HG03521 (cell line): ENCODE results near the gene NFIB.

ENCODE experiments used
- ATAC-seq: cut with Tn5 transposase; IDR thresholded peaks from one replicate; pipeline ENCODE4 v1.9.1; 2021; ENCODE audit warnings: mild to moderate bottlenecking, moderate library complexity; ENCODE audit not compliant: unreplicated experiment

The NFIB gene

DNA sequence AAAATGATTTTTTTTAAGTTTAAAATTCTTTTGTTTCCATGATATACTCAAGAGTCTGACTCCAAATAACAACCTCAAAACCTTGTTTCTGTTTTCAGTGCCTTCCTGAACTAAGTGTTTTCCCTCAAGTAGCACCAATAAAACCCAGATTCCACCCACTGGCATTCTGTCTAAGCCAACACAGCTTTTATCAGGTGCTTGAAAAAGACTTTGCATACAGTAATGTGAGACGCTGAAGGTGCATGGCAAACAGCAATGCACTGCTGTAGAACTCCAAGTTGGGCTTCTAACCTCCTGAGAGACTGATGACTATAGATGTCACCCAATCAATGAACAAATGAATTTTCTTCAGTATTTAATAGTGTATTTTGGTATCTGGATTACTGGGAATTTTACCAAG lies 95.7 kb downstream of the NFIB start:
- no peak for ATAC-seq

DNA sequence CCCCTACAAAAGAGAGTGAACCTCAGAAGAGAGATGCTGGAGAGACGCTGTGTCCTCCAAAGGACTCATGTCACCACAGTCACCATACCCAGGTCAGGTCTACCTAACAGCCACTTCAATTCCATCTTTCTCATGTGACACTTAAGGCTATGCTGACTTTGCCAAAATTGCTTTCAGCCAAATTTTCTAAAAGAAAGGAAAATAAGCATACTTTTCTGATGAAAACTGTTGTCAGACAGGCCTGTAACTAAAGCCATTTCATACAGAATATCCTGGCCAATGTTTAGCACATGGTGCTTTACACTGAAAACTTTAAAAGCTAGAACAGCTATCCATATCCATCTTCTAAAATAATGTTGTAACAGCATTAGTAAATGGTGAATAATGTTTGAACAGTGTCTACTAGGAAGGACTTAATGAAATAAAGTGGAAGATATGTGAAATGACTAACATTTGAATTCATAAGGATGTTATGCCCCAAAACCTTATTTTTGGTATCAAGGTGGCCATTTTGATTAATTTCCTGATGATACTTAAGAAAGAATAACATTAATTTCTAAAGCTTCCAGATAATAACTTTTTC lies 97.2 kb downstream of the NFIB start:
- ATAC-seq, result no peak

DNA sequence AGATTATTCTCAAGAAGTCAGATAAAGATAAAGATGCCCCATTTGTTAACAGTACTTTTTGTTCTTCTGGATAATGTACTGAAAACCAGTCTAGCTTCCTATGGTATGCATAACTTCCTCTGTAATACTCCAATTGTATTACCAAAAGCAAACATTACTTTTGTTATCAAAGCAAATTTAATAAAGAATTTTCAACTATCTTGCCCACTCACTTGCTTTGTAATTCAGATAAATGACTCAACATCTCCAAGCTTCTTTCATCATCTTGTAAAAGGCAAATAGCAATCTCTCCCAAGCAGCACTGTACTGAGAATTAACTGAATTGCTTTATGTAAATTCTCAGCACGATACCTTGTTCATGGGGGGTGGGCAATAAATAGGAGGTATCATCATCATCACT lies 98.3 kb downstream of the NFIB start:
- ATAC-seq, result no peak

DNA sequence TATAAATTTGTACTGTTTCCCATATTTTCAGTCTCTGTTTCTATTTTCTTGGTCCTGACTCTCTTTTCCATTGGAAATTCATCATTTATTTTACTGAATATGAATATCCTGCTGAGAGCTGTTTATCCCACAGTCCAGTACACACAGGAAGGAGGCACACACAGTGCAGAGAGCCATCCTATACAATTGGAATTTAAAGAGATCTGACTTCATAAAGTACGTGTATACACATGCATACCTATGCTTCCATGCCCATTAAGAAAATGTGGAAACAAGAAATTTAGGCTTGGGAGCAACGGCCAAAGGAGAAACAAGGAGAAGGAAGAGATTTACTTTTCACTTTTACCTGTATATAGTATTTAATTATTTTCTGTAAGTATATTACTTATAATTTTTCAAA lies 99.2 kb downstream of the NFIB start:
- ATAC-seq, result no peak

DNA sequence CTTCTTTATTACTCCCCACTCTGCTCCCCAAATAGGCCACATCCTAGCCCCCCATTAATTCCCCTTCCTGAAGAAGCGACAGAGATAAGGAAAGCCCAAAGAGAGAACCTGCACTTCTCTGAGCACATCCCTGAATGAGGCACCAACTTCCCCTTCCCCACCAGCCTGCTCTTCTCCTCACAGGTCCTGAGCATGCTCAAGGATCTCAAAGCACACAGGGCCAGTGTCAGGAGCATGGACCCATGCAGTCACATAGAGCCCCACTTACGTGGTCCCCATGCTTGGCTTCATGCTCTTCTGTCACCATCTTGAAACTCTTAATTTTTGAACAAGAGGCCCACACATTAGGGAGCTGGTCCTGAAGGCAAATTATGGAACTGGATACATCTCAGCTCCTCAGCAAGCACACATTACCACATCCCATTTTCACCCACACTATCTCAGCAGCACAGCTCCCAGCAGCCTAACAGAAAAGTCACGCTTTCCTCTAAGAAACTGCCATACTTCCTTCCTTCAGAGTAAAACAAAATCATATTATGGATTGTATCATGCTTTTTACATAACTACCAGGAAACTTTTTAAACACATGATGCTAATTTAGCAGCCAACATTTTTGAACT lies 99.8 kb downstream of the NFIB start:
- no peak for ATAC-seq

DNA sequence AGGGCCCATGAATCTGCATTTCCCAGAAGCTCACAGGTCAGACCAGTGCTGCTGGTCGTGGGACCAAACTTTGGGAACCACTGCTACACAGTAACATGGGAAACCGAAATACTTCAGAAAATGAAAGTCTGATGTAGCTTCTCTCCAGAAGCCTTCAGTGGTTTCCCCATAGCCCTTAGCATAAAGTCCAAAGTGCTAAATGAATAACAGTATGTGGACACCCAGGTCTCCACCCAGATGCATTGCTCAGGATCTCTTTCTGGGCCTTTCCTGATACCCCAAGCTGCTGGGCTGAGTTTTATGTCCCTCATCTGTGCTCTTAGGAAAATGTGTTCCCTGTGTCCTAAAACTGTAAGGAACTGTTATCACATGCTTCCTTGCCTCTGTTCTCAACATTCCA lies 100.4 kb downstream of the NFIB start:
- no peak for ATAC-seq

DNA sequence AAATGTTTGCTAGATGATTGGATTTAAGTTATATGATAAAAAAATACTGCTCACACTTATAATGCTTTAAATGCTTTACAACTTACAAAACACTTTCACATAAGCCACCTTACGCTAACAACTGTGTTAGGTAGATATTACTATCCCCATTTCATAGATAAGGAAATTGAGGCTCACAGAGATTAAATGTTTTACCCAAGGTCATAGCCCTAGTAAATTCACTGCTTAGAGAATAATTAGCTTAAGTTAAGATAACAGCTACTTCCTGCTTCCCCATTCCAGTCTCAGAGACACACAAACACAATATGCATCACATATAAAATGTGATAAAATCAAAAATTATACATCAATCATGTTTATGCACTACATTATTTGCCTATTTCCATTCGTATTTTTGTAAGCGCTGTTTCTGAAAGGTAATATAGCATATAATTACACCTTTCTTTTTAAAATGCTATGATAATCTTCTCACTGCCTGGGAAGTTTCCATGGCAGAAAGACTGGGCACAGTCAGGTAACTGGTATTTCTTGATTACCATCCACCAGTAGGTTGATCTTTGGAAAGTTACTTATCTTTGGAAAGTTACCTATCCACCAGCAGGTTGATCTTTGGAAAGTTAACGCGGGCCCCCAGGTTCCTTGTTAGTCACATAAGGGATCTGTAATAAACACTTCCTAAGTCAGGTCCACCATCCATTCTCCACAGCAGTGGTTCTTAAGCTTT lies 101.1 kb downstream of the NFIB start:
- no peak for ATAC-seq

DNA sequence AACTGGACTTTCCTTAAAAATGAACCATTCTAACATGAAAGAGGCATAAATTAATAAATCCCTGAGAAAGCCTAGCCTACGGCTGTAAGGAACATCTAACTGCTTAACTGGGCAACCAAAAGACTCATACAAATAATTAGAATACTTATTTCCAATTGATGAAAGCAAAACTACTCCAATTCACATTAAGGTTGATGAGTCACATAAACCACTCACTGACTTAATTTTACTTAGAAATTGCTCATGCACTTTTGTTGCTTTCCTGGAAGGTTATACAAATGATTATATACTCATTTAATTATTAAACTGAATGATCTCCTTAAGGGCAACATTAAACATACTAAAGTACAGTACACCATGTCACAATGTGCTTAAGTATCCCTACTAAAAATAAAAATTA lies 101.9 kb downstream of the NFIB start:
- ATAC-seq, result no peak

DNA sequence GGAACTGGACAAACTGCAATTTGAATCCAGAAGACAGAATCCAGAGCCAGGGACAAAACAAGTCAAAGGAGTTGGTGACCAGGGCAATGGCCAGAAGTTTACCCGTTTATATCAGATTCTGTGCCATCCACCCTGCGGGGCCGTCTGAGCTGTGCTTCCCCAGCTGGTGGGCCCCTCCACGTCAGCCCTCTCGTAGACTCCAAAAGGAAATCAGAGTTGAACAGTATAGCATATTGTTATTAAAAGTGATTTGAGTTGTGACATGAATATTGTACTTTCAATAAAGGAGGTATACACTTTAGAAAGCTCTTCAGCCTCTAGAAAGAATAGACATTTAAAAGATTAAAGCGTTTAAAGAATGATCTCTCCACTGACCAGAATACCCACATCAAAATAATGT lies 102.4 kb downstream of the NFIB start:
- no peak for ATAC-seq

DNA sequence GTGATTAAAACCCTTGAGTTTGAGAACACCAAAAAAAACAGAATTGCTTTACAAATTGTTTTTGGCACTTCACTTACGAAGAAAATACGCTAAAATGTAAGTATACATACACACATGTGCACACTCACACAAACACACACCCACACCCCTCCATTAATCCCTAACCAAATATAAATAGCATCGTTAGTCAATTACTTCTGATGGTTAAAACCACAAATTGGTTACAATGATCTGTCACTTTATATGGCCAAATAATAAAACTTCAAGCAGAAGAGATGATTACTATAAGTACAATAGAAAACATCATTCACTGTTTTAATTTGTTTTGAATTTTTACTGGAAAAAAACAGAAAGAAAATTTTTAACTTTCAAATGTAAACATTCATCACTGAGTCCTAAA lies 103.5 kb downstream of the NFIB start:
- ATAC-seq, result no peak

DNA sequence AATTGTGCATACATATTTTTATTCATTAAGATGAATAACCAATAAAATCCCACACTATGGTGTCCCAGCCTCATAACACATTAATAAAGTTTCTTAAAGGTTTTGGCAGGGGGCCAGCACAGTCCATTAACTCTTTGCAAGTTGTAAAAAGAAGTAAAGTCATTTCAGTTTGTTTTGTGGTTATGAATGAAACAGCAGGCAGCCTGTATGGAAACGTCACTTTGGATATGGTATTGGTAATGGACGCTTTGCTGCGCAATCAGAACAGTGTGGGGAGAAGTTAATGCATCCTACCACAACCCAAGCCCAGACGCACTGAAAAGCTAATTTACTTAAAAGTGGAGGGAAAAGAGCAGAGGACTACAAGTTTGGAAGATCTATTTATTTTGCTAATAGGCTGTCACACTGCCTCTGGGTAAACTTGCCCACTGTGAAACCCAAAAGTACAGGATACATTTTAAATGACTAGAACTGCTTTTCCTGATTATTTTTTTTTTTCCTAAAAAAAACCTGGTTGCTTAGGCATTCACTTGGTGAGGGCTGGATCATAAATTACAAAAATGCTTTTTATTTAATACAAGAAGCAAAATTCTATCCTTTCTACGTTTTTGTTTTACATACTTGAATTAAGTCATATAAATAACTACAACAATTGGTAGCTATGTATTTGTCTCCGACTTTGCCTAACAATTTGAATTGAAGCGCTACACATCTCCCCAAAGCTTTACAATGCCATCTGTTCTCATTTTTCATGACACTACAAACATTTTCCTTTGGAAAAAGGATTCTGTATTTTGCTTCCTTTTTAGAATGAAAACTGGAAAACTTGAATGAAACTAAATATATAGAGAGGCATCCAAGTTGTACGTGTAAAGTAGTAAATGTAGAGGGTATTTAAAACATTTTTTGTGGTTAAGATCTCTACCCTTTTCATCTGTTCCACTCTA lies 104.3 kb downstream of the NFIB start:
- no peak for ATAC-seq

DNA sequence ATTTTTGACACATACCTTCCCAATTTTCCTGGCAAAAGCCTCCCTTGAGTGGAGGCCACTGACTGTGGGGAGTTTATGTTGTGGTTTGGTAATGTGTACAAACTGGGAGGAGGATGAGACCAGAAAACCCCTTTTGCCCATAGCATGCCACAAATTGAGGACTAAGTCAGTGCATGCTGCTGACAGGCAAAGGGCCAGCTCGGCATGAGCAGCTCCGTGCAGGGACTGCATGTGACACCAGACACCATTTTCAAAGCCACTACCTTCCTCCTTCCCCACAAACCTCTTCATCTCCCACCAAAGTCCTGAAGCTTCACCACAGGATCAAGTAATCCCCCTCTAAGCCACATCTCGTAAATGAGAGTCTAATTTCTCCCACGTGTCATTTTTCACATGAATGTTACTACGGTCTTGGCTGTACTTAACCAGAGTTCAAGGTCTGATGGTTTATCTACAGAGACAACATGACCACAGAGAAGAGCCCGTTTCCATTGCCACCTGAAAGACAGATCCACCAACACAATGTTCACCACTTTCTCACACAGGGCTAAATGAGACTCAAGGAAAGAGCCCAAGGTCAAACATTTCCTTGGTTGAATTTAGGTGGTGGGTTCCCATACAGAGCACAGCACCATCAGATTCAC lies 106.5 kb downstream of the NFIB start:
- ATAC-seq, result no peak

DNA sequence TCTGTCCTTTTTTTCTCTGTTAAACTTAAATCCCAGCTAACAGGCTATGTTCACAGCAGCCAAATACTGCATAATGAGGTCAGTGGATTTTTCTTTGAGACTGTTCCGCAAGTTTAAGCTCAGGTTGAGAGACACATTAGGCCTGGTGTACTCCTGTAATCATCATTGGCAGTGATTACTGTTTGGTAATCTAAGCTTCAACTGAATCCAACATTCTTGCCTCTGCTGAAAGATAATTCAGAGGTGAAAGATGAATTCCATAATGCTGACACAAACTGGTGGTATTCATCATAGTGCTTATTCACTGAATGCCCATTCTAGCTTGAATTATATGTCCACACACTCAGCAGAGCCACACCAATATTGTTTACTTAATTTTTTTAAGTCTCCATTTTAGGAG lies 108.5 kb downstream of the NFIB start:
- ATAC-seq, result no peak

DNA sequence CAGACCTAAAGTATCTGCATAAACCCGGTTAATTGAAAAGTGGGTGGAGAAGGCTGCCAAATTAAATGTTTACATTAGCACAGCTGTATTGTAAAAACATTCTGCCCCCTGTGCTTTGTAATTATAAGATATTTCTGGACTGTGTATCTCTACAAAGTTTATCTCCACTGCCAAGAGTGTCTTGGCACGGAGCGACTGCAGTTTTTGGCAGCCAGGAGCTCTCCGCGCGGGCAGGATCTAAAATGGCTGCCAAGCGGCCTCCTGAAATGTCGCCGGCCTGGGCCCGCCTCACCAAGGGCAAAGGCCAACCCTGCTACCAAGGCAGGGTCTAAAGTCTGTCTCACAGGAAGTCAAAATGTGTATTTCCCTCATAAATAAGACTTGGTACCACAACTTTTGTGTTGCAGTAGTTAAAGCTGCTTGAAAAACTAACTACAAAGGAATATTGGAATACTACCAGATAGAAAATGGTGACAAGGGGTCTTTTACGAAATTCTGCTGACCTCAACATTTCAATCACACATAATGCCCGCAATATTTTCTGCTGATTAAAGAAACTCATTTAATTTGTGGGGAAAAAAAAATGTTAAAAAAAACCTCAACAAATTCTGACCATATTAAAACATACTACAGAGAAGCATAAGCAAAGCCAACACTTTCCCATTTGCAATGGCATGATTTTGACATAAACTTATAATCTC lies 110.4 kb downstream of the NFIB start:
- no peak for ATAC-seq

DNA sequence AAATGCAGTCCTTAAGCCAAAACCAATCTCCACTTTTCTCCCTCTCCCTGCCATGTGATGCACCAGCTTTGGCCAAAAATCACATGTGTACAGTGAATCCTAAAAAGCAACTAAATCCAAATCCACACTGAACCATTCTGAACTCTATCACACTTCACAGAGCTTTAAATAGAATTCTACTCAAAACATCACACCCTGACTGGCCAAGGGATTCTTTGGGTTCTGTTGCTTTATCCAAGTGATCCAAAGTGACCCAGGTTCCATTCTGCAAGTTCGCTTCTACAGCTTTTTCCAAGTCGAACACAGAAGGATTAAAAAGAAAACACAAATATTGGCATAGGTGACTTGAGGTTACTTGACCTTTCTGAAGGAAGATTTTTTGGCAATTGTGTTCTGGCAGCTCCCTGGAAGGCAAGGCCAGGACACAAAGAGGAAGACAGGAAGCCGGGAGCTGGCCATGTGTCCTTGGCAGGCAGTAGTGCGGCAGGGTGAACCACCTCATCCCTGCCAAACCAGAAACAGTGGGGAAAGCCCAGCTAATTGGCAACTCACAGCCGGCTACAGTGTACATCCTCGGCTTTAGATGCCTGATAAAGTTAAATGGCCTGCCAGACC lies 115.0 kb downstream of the NFIB start:
- ATAC-seq, result no peak

DNA sequence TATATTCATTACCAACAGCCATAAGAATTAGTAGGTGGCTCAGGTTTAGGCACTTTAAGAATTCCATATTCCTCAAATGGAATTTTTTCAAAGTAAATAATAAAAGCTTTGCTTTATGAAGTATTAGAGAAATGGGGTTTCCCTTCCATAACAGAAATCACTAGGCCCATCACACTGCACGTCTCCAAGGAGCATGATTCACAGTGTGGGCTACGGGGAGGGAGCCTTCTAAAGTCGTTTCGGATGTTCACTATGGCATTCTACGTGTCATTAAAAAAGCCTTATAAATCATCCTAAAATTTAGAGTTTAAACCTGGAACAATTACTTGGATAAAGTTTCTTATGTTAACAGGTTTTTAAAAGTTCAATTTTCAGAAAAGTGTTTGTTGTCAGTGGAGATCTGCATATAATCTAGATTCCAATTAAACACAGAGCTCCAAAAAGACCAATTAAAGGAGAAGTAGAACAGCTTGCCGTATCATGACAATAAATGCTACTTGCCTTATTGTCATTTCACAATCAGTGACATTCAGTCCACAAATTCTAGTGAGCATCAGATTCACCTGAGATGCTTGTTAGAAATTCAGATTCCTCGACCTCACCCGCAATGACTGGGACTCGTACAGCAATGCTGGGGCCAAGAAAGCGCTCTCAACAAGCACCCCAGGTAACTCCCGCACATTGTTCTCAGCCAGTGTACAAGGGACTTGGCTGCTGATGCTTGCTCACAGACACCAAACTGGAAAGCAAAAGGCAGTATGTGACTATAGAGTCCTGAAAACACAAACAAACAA lies 115.7 kb downstream of the NFIB start:
- ATAC-seq, result no peak

DNA sequence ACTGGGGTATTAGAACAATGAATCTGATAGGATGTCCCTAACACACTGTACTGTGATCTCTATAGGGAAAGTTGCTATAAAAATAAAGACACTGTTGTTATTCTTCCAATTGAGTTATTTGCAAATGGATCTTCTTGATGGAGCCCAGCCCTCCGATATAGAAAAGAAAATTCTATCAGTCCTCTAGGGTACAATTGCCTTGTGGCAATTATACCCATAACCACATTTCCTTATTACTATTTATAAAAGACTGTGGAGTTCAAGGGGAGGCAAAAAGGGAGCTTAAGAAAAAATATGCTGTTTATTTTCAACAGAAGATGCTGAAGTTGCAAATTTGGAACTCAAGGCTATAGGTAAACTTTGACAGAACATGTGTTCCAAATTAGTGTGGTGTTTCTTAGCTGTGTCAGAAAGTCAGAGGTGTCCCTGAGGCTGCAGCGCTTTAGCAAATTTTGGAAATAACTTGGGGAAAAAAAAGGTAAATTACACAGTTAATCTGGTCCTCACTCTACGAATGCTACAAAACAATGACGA lies 116.5 kb downstream of the NFIB start:
- no peak for ATAC-seq

DNA sequence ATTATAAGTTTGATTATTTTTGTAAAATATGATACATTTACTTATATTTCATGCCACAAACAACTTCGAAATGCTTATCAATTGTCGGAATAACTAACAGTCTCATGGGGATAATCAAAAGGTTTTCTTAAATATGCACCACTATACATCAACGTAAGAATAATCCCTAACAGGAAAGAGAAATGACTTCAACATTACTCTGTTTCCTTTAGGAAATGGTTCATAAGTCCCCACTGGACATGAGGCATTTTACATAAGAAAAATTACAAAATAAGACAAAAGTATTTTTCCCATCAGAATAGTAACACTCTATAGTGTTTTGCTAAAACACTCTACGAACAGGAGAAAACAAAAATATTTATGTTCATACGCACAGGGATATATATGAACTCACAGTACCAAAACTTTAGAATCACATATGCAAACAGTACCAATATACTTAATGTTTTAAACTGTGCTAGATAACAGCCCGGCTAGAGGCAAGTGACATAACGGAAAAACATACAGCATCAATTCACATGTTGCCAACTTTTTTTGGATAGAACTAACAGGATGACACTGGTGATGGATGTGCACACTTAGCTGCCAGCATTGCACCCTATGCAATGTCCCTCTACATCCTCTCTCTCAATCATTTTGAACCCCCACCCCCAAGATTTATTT lies 120.5 kb downstream of the NFIB start:
- ATAC-seq, result no peak
